Activated gamma-delta T cell treated with anti-CD3 and anti-CD28 coated beads, Interleukin-2, amount 50 U/mL, for 16 hours (primary cell): ENCODE data around the gene TTC23.

Experiments
- DNase-seq: peaks from one replicate; pipeline ENCODE4 v3.0.0-alpha.2; 2020; ENCODE audit warnings: low read depth

Gene TTC23

GRCh38 chr15:99165020-99165790 lies 84.2 kb downstream of the TTC23 start:
- no peak for DNase-seq

GRCh38 chr15:99164119-99164518 lies 85.3 kb downstream of the TTC23 start:
- DNase-seq = no peak

- DNase-seq = no peak
Observed at GRCh38 chr15:99163271-99164062, 85.9 kb downstream of the TTC23 start.

GRCh38 chr15:99158626-99159412 lies 90.6 kb downstream of the TTC23 start:
- no peak for DNase-seq

- no peak for DNase-seq
Observed at GRCh38 chr15:99157456-99157855, 91.9 kb downstream of the TTC23 start.

- DNase-seq = no peak
Observed at GRCh38 chr15:99155961-99156443, 93.4 kb downstream of the TTC23 start.

GRCh38 chr15:99154271-99154670 lies 95.1 kb downstream of the TTC23 start:
- no peak for DNase-seq

GRCh38 chr15:99153026-99153535 lies 96.3 kb downstream of the TTC23 start:
- no peak for DNase-seq

GRCh38 chr15:99151156-99151555 lies 98.2 kb downstream of the TTC23 start:
- no peak for DNase-seq

- no peak for DNase-seq
Observed at GRCh38 chr15:99149366-99149765, 100.0 kb downstream of the TTC23 start.

- no peak for DNase-seq
Observed at GRCh38 chr15:99148851-99149276, 100.5 kb downstream of the TTC23 start.

GRCh38 chr15:99146661-99147060 lies 102.7 kb downstream of the TTC23 start:
- DNase-seq = no peak

GRCh38 chr15:99145778-99146177 lies 103.6 kb downstream of the TTC23 start:
- no peak for DNase-seq

- DNase-seq = no peak
Observed at GRCh38 chr15:99145005-99145404, 104.4 kb downstream of the TTC23 start.

GRCh38 chr15:99143655-99144610 lies 105.4 kb downstream of the TTC23 start:
- DNase-seq = no peak

GRCh38 chr15:99143242-99143641 lies 106.1 kb downstream of the TTC23 start:
- no peak for DNase-seq

GRCh38 chr15:99142562-99142961 lies 106.8 kb downstream of the TTC23 start:
- no peak for DNase-seq

GRCh38 chr15:99141943-99142342 lies 107.4 kb downstream of the TTC23 start:
- no peak for DNase-seq

GRCh38 chr15:99140590-99140989 lies 108.8 kb downstream of the TTC23 start:
- no peak for DNase-seq

- DNase-seq = no peak
Observed at GRCh38 chr15:99139276-99139675, 110.1 kb downstream of the TTC23 start.

GRCh38 chr15:99138491-99138982 lies 110.8 kb downstream of the TTC23 start:
- DNase-seq = no peak
